SK-N-MC (cell line): ENCODE data around the gene MARCHF10.

ENCODE experiments used
- EZH2 ChIP-seq: fragments of 200-600 bp; sonication (generic); IDR thresholded peaks from one replicate; pipeline ENCODE4 v1.6.1; 2017; ENCODE audit warnings: antibody characterized with exemption
- FOXP2 ChIP-seq: optimal IDR thresholded peaks from 2 replicates; pipeline ENCODE3; 2011; ENCODE audit warnings: mild to moderate bottlenecking, moderate library complexity; ENCODE audit not compliant: insufficient read depth; ENCODE audit errors: extremely low read length, control extremely low read depth
- POLR2AphosphoS5 ChIP-seq: IDR thresholded peaks from 2 replicates; pipeline ENCODE4 v1.6.1; 2012; ENCODE audit warnings: mild to moderate bottlenecking, low read depth, low read length, borderline replicate concordance

DNA sequence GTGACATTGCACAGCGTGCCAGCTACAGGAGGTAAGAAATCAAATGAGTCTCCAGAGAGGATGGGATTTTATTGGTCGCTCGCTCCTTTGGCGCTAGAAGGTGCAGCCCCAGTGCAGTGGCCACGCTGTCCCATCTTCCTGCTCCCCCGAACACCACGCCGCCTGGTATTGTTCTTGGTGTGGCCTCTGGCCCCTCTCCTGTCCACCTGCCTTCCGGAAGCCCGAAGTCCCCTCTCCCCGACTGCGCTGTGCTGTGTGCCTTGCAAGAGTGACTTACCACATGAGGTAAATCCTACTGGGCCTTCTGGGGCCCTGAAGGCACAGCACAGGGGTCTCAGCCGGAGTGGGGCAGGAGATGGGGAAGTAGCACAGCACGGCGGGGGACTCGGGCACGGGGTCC, 58.2 kb downstream of the MARCHF10 start:
- TF ChIP-seq EZH2, result no peak
- TF ChIP-seq POLR2AphosphoS5, result no peak
- TF ChIP-seq FOXP2, result no peak
